SK-N-SH (cell line): ENCODE results near the gene MYD88.

Experiments used
- CTCF ChIP-seq: fragments of 200-600 bp; sonication (generic); IDR thresholded peaks from 2 replicates; pipeline ENCODE4 v1.6.1; 2017; ENCODE audit warnings: antibody characterized with exemption, mild to moderate bottlenecking, moderate library complexity
- RAD21 ChIP-seq: IDR thresholded peaks from 2 replicates; pipeline ENCODE4 v1.6.1; 2012; ENCODE audit warnings: mild to moderate bottlenecking, low read length
- RCOR1 ChIP-seq: fragments of 150-350 bp; IDR thresholded peaks from 2 replicates; pipeline ENCODE4 v1.6.1; 2017; ENCODE audit warnings: antibody characterized with exemption, low read length
- TCF12 ChIP-seq: IDR thresholded peaks from 2 replicates; pipeline ENCODE4 v1.4.0; 2012
- USF2 ChIP-seq: fragments of 150-350 bp; IDR thresholded peaks from 2 replicates; pipeline ENCODE4 v1.6.1; 2017; ENCODE audit warnings: antibody characterized with exemption, low read length, low read depth, borderline replicate concordance
- YY1 ChIP-seq: IDR thresholded peaks from 2 replicates; pipeline ENCODE4 v1.4.0; 2012; ENCODE audit warnings: low read depth, mild to moderate bottlenecking

- TF ChIP-seq RAD21 (no peak), YY1 (no peak), CTCF (no peak), TCF12 (no peak), USF2 (no peak), RCOR1 (no peak)
Observed at GRCh38 chr3:38129058-38129457, 9.4 kb upstream of the MYD88 start.
